ENCODE measurements around the gene AHI1. TPM values are rescaled to one million over a fixed set of nuclear protein-coding genes. Genes with fewer than 3 reads are reported as not detected.

Gene AHI1
- total RNA-seq, 1 experiment from 2014 or later: 11.3 TPM

GRCh38 chr6:135434991-135435390 lies 62.5 kb downstream of the AHI1 start:
- no peaks in the 10 kb centered on the region for H3K27me3 ChIP-seq (replicated peaks; ENCODE audit: control insufficient read depth, insufficient read depth, low read length)
- no peaks in the 10 kb centered on the region for H3K9me3 Mint-ChIP-seq (ENCODE audit: unreplicated experiment)
- no peak overlapping the region for H3K4me3 ChIP-seq (ENCODE audit: low read depth, low read length)
- POLR2A ChIA-PET: no interaction called here
- BruUV-seq (replicated peaks): no TSS peak
- H3K36me3 Mint-ChIP-seq (ENCODE audit: insufficient read depth, unreplicated experiment): no peaks in the 10 kb centered on the region
- H3K27me3 Mint-ChIP-seq (ENCODE audit: insufficient read depth, unreplicated experiment): no peaks in the 10 kb centered on the region
- H3K27ac Mint-ChIP-seq (ENCODE audit: unreplicated experiment): no peak overlapping the region
- intact Hi-C loops (cut with micrococcal nuclease; ENCODE audit: unreplicated experiment): loop anchor here (10.0 kb wide), 1 partner anchor 360 kb away; no protein-coding TSS in a partner anchor
- H3K4me1 Mint-ChIP-seq (ENCODE audit: low read depth, unreplicated experiment): no peaks in the 10 kb centered on the region
- no peak for TF ChIP-seq CTCF (IDR thresholded peaks at IDR 0.05; ENCODE audit: insufficient read depth in 1 of 2, low read depth in 1 of 2, low read length in 1 of 2, severe bottlenecking in 1 of 2, unreplicated experiment in 1 of 2)
- DNase-seq: no peak
- CTCF ChIA-PET: interaction anchor here (0.7 kb wide), 1 partner anchor 168 kb away, joined by 3 read pairs; no protein-coding TSS in a partner anchor
- H3K4me3 Mint-ChIP-seq (ENCODE audit: unreplicated experiment): no peak overlapping the region
- H3K4me1 ChIP-seq: no peaks in the 10 kb centered on the region
- H3K36me3 ChIP-seq (ENCODE audit: control insufficient read depth, insufficient read depth, low read length): no peaks in the 10 kb centered on the region
- no peaks in the 10 kb centered on the region for H3K9me3 ChIP-seq

GRCh38 chr6:135434095-135434494 lies 63.4 kb downstream of the AHI1 start:
- POLR2A ChIA-PET: no interaction called here
- intact Hi-C loops (cut with micrococcal nuclease; ENCODE audit: unreplicated experiment): loop anchor here (10.0 kb wide), 1 partner anchor 359 kb away; no protein-coding TSS in a partner anchor
- H3K36me3 Mint-ChIP-seq (ENCODE audit: insufficient read depth, unreplicated experiment): no peaks in the 10 kb centered on the region

GRCh38 chr6:135428078-135428477 lies 69.5 kb downstream of the AHI1 start:
- ChIA-PET POLR2A (no interaction called here), CTCF (no interaction called here)
- H3K4me3 Mint-ChIP-seq (ENCODE audit: unreplicated experiment): no peak overlapping the region
- no peaks in the 10 kb centered on the region for H3K27me3 Mint-ChIP-seq (ENCODE audit: insufficient read depth, unreplicated experiment)
- Histone ChIP-seq H3K27me3 (replicated peaks; ENCODE audit: control insufficient read depth, insufficient read depth, low read length) (no peaks in the 10 kb centered on the region), H3K36me3 (ENCODE audit: control insufficient read depth, insufficient read depth, low read length) (no peaks in the 10 kb centered on the region), H3K4me3 (ENCODE audit: low read depth, low read length) (no peak overlapping the region), H3K4me1 (0 out of 2 replicates have a peak, but pooled peaks cover 9% of the 10 kb centered on the region), H3K9me3 (no peaks in the 10 kb centered on the region)
- no peak for TF ChIP-seq CTCF (IDR thresholded peaks at IDR 0.05; ENCODE audit: insufficient read depth in 1 of 2, low read depth in 1 of 2, low read length in 1 of 2, severe bottlenecking in 1 of 2, unreplicated experiment in 1 of 2)
- no peaks in the 10 kb centered on the region for H3K9me3 Mint-ChIP-seq (ENCODE audit: unreplicated experiment)
- peaks cover 8% of the 10 kb centered on the region for H3K4me1 Mint-ChIP-seq (ENCODE audit: low read depth, unreplicated experiment)
- DNase-seq: no peak
- BruUV-seq (replicated peaks): no TSS peak
- H3K27ac Mint-ChIP-seq (ENCODE audit: unreplicated experiment): no peak overlapping the region
- no peaks in the 10 kb centered on the region for H3K36me3 Mint-ChIP-seq (ENCODE audit: insufficient read depth, unreplicated experiment)
- intact Hi-C loops (cut with micrococcal nuclease; ENCODE audit: unreplicated experiment): loop anchor here (10.0 kb wide), 1 partner anchor 373 kb away; the partner anchor contains the start of gene HBS1L

More at GRCh38 chr6:135434095-135434494, 63.4 kb downstream of the AHI1 start:
- DNase-seq: no peak
- no peaks in the 10 kb centered on the region for H3K36me3 ChIP-seq (ENCODE audit: control insufficient read depth, insufficient read depth, low read length)
- no peaks in the 10 kb centered on the region for H3K9me3 ChIP-seq
- H3K27ac Mint-ChIP-seq (ENCODE audit: unreplicated experiment): no peak overlapping the region
- no peaks in the 10 kb centered on the region for H3K27me3 Mint-ChIP-seq (ENCODE audit: insufficient read depth, unreplicated experiment)
- CTCF ChIA-PET: no interaction called here
- no peak for TF ChIP-seq CTCF (IDR thresholded peaks at IDR 0.05; ENCODE audit: insufficient read depth in 1 of 2, low read depth in 1 of 2, low read length in 1 of 2, severe bottlenecking in 1 of 2, unreplicated experiment in 1 of 2)
- no TSS peak for BruUV-seq (replicated peaks)
- H3K9me3 Mint-ChIP-seq (ENCODE audit: unreplicated experiment): no peaks in the 10 kb centered on the region
- H3K27me3 ChIP-seq (replicated peaks; ENCODE audit: control insufficient read depth, insufficient read depth, low read length): no peaks in the 10 kb centered on the region
- no peak overlapping the region for H3K4me3 ChIP-seq (ENCODE audit: low read depth, low read length)
- no peaks in the 10 kb centered on the region for H3K4me1 ChIP-seq
- no peaks in the 10 kb centered on the region for H3K4me1 Mint-ChIP-seq (ENCODE audit: low read depth, unreplicated experiment)
- no peak overlapping the region for H3K4me3 Mint-ChIP-seq (ENCODE audit: unreplicated experiment)

Data from Caco-2 (cell line).